Muscle of back (tissue), 10 donors: ENCODE data around the gene ARHGEF6. TPM values are rescaled to one million over a fixed set of nuclear protein-coding genes. Genes with fewer than 3 reads are reported as not detected.

ENCODE experiments used
- polyA plus RNA-seq, 10 donors: library from polyadenylated mRNA; unstranded; fragments of 120-200 nt; gene quantifications; one replicate each; pipeline ENCODE4 v1.2.1, GENCODE V29; 2013; ENCODE audit not compliant: insufficient read length in 10 of 10

The ARHGEF6 gene
- polyA plus RNA-seq, 10 donors, result 33.5 to 65.1 (median 42.4) TPM

Other genes with a start within 250 kb of the ARHGEF6 start
- gene VGLL1, start 248.7 kb downstream of the ARHGEF6 start, polyA plus RNA-seq, result 1 to 10 TPM in 2 of 10 donors, not detected in 8; 1.6 to 2.6 TPM
- 1 to 10 TPM in 1 of 10 donors, under 1 TPM in 2, not detected in 7; 0.14 to 4.4 (median 0.55) TPM for gene CD40LG, start 132.8 kb downstream of the ARHGEF6 start, polyA plus RNA-seq
- gene RBMX, start 99.8 kb upstream of the ARHGEF6 start, polyA plus RNA-seq, result 100 to 1,000 TPM; 180 to 260 (median 216) TPM